ENCODE data around the gene TNS3. TPM values are rescaled to one million over a fixed set of nuclear protein-coding genes. Genes with fewer than 3 reads are reported as not detected.

The TNS3 gene
- total RNA-seq, 4 donors from 2014 or later, result 6.6 to 16.0 (median 9.6) TPM

DNA sequence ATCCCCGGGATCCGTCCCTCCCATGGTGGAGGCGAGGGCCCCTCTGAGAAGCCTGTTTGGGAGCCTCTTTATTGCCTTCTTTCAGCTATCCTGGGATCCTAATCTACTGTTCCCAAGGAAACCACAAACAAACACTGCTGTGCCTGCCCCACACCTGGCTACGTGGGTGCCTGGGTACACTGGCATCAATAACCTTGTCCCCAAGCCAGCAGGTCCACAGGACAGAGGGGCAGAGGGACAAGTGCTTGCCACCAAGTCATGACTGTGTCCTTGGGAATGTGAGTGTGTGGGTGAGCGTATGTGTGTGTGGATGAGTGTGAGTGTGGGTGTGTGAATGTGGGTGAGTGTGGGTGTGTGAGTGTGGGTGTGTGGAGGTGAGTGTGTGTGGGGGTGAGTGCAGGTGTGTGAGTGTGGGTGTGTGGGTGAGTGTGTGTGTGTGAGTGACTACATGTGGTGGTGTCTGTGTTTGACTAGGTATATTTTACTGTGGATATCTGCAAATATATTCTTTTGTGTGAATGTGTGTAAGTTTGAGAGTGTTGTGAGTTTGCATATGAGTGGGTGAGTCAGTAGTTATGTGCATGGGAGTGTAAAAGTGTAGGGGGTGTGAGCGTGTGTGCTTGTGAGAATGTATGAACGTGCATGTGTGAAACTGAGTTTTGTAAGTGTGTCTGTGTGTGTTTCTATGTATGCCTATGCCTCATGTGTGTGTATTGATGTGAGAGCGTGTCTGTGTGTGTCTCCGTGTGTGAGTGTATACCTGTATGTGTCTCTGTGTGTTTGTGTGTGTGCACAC is 96.1 kb downstream of the TNS3 start:
- no peak overlapping the region for H3K4me3 ChIP-seq
- H3K9me3 ChIP-seq, result no peaks in the 10 kb centered on the region
- TF ChIP-seq POLR2A (IDR thresholded peaks at IDR 0.05), result no peak
- TF ChIP-seq, protein P1, sequence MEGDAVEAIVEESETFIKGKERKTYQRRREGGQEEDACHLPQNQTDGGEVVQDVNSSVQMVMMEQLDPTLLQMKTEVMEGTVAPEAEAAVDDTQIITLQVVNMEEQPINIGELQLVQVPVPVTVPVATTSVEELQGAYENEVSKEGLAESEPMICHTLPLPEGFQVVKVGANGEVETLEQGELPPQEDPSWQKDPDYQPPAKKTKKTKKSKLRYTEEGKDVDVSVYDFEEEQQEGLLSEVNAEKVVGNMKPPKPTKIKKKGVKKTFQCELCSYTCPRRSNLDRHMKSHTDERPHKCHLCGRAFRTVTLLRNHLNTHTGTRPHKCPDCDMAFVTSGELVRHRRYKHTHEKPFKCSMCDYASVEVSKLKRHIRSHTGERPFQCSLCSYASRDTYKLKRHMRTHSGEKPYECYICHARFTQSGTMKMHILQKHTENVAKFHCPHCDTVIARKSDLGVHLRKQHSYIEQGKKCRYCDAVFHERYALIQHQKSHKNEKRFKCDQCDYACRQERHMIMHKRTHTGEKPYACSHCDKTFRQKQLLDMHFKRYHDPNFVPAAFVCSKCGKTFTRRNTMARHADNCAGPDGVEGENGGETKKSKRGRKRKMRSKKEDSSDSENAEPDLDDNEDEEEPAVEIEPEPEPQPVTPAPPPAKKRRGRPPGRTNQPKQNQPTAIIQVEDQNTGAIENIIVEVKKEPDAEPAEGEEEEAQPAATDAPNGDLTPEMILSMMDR (IDR thresholded peaks at IDR 0.05), result no peak
- intact Hi-C loops (cut with DNase I), result no loop called here
- no peak for DNase-seq
- 69 to 86% methylated on average over 7 to 8 of the region's 9 CpGs for WGBS, 2 donors
- no peak overlapping the region for H3K27ac ChIP-seq
- no peaks in the 10 kb centered on the region for H3K27me3 ChIP-seq
- H3K36me3 ChIP-seq, result no peaks in the 10 kb centered on the region
- H3K4me1 ChIP-seq, result peaks cover 3 to 28% (median 15%) of the 10 kb centered on the region in 3 donors

DNA sequence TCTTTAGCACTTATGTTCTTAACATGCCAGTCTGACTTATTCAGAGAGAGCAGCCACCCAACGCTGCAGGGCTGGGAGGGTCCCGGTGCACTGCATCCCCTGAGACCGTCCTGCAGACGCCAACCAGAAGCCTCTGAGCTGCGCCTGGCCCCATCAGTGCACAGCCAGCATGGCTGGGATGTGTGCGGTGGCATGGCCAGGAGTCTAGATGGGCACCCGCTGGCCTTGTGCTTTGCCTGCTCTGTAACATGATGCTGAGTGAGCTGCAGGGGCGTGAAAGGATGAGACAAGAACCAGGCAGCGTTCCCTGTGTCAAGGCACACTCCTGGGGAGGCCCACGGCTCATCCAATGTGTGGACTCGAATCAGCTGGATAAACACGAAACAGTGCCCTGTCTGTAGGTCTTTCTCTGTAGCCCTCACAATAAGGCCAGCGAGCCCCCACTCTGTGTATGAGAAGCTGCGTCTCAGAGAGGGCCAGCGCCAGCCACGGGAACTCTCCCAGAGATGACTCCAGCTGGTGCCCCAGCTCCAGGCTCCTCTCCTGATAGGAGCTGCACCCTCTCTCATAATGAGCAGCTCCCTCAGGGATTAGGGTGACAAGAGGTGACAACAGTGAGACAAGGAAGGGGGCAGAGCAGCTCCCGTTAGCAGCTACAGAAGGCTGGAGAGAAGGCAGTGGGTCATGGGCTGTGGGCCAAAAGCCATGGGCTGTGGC is 96.8 kb downstream of the TNS3 start:
- H3K4me1 ChIP-seq, result peaks cover 3 to 33% (median 15%) of the 10 kb centered on the region in 3 donors

DNA sequence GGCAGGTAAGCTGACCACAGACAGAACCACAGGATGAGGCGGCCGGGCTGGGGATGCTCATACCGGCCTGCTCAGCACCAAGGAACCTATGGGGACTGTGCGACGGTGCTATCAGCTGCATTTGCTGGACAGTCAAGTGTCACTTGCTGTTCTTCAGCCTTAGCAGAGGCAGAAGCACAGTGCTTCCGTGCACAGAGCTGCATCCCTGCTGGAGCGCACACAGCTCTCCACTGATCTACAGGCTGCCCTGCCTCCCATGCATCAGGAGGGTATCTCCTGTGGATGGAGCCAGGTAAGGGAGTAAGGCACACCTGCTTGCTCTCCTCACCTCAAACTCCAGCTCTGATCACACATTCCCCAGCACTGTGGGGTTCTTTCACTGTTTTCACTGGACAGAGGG is 97.5 kb downstream of the TNS3 start:
- Histone ChIP-seq H3K9me3 (no peaks in the 10 kb centered on the region), H3K36me3 (no peaks in the 10 kb centered on the region), H3K27me3 (no peaks in the 10 kb centered on the region), H3K4me1 (peaks cover 3 to 36% (median 15%) of the 10 kb centered on the region in 3 donors), H3K4me3 (no peak overlapping the region), H3K27ac (no peak overlapping the region)
- 73 to 93% methylated on average over 3 to 6 of the region's 7 CpGs for WGBS, 2 donors
- no peak for TF ChIP-seq POLR2A (IDR thresholded peaks at IDR 0.05)
- TF ChIP-seq, protein P1 (IDR thresholded peaks at IDR 0.05), result no peak
- intact Hi-C loops (cut with DNase I), result no loop called here
- no peak for DNase-seq

More for the DNA sequence above, 96.8 kb downstream of the TNS3 start:
- intact Hi-C loops (cut with DNase I), result no loop called here
- H3K27me3 ChIP-seq, result no peaks in the 10 kb centered on the region
- H3K36me3 ChIP-seq, result no peaks in the 10 kb centered on the region
- no CpG with 5 or more reads among the region's 17 CpGs for WGBS, 2 donors
- H3K27ac ChIP-seq, result no peak overlapping the region
- no peak for DNase-seq
- no peak overlapping the region for H3K4me3 ChIP-seq
- no peaks in the 10 kb centered on the region for H3K9me3 ChIP-seq
- TF ChIP-seq, protein P1 (IDR thresholded peaks at IDR 0.05), result no peak
- no peak for TF ChIP-seq POLR2A (IDR thresholded peaks at IDR 0.05)

DNA sequence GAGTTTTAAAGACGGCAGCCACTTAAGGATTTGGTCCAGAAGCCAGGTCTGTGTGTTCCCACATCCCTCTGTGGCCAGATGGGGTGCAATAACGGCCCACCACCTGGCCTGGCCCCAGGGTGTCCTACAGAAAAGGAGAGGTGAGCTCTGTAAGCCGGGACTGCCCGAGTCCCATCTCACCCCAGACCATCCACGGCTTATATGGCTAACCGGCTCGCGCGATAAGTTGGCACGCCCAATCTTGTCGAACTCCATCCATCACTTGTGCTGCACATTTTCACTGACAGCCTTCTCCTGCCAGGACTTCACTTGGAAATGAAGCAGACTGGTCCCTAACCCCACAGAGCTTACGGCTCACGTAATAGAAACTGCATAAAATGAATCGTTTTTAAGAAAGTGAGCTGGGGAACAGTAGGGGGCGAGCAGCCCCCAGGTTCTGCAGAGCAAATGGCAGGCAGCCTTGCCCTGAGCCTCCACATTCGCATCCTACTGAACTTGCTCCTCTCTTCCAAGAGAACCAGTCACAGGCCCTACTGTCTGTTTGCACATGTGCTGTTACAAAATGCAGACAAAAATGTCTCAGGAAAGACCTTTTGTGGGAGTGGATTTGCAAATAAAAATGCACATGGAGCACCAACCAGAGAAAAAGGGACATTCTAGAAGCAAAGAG is 98.2 kb downstream of the TNS3 start:
- Histone ChIP-seq H3K27me3 (no peaks in the 10 kb centered on the region), H3K27ac (no peak overlapping the region), H3K4me3 (no peak overlapping the region), H3K9me3 (no peaks in the 10 kb centered on the region), H3K4me1 (peaks cover 0 to 36% (median 15%) of the 10 kb centered on the region in 3 donors), H3K36me3 (no peaks in the 10 kb centered on the region)
- DNase-seq, result no peak
- WGBS, 2 donors, result 72 to 74% methylated on average over 12 to 16 of the region's 16 CpGs
- TF ChIP-seq POLR2A (IDR thresholded peaks at IDR 0.05), result no peak
- TF ChIP-seq, protein P1 (IDR thresholded peaks at IDR 0.05), result peak in 1 of 6 experiments; percentile 6
- intact Hi-C loops (cut with DNase I), result no loop called here
